Activated naive CD8-positive, alpha-beta T cell treated with anti-CD3 and anti-CD28 coated beads for 36 hours (primary cell): ENCODE data around the gene CARD19. TPM values are rescaled to one million over a fixed set of nuclear protein-coding genes. Genes with fewer than 3 reads are reported as not detected.
A peak's percentile ranks its signal among the peaks of the same experiment; 100 is the strongest.
"Not testable (repeated sequence)": the region's sequence is repeated elsewhere in the genome, so short reads cannot be mapped to it uniquely, and the experiment has no call there.

ENCODE experiments used
- DNase-seq: peaks from one replicate; pipeline ENCODE4 v3.0.0; 2021
- H3K27ac Mint-ChIP-seq: one replicate; pipeline ENCODE4 v1.8.0; 2022; ENCODE audit warnings: mild to moderate bottlenecking, moderate library complexity, mixed read lengths
- H3K27me3 Mint-ChIP-seq: one replicate; pipeline ENCODE4 v1.8.0; 2022; ENCODE audit warnings: mild to moderate bottlenecking, mixed read lengths
- H3K36me3 Mint-ChIP-seq: one replicate; pipeline ENCODE4 v1.8.0; 2021; ENCODE audit warnings: mild to moderate bottlenecking, mixed read lengths
- H3K4me1 Mint-ChIP-seq: one replicate; pipeline ENCODE4 v1.8.0; 2021; ENCODE audit warnings: mixed read lengths
- H3K4me3 Mint-ChIP-seq: one replicate; pipeline ENCODE4 v1.8.0; 2022; ENCODE audit warnings: mild to moderate bottlenecking, moderate library complexity, mixed read lengths
- H3K9me3 Mint-ChIP-seq: one replicate; pipeline ENCODE4 v1.8.0; 2022; ENCODE audit warnings: mixed read lengths
- total RNA-seq, 2 experiments: library from RNA; stranded (reverse); gene quantifications; one replicate each; pipeline ENCODE4 v1.2.3, GENCODE V29; 2021

The CARD19 gene
- total RNA-seq, 2 experiments from 2014 or later: 36.5 to 38.6 TPM

DNA sequence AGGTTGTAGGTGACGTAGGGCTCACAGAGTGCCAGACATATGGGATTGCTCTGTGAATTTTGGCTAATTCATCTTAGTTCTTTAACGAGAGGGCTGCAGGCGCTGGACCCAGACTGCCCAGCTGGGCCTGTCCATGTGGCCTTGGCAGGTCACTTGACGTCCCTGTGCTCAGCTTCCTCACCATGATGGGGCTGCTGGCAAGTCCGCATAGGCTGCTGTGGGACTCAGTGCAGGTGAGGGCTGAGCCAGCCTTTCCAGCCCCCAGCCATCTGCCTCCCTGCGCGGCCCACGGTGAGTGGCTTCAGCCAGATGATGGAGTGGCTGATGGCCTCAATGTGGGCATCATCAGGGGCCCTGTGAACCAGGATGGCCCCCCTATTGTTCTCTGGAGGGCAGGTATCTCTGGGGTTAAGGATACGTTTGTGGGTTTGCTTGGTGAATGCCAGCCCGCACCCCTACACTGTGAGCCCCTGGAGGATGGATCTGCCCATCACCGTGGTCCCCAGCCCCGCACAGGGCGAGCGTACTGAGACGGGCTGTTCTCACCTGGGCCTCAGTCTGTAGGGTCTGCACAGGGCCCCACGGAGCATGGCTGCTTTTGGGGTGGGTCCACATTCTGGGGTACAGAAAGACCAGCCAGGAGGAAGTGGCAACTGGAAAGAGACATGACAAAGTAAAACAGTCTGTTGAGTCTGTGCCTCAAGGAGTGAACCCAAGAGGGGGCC lies 3.7 kb downstream of the CARD19 start:
- Mint-ChIP-seq H3K4me1 (peaks cover 48% of the 10 kb centered on the region), H3K4me3 (peak overlapping the region; percentile 14), H3K27me3 (no peaks in the 10 kb centered on the region), H3K9me3 (peaks cover 15% of the 10 kb centered on the region), H3K27ac (no peak overlapping the region), H3K36me3 (peaks cover 30% of the 10 kb centered on the region)
- no peak for DNase-seq

DNA sequence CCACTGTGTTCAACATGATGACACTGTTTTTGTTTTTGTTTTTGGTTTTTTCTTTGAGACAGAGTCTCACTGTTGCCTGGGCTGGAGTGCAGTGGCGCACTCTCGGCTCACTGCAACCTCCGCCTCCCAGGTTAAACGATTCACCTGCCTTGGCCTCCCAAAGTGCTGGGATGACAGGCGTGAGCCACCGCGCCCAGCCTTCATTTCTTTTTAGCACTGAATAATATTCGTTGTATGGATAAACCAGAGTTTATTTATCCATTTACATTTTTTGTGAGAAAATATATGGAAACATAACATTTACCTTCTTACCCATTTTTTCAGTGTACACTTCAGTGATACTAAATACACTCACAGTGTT lies 4.2 kb downstream of the CARD19 start:
- Mint-ChIP-seq H3K36me3 (peaks cover 35% of the 10 kb centered on the region), H3K27me3 (no peaks in the 10 kb centered on the region), H3K4me1 (peaks cover 45% of the 10 kb centered on the region), H3K27ac (no peak overlapping the region), H3K4me3 (no peak overlapping the region), H3K9me3 (peaks cover 17% of the 10 kb centered on the region)
- DNase-seq: no peak

DNA sequence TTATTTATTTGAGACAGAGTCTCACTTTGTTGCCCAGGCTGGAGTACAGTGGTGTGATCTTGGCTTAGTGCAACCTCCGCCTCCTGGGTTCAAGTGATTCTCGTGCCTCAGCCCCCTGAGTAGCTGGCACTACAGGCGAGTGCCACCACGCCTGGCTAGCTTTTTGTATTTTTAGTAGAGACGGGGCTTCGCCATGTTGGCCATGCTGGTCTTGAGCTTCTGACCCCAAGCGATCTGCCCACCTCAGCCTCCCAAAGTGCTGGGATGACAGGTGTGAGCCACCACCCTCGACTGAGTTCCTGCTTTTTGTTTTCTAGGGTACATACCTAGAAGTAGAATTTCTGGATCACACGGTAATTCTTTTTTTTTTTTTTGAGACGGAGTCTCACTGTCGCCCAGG lies 5.1 kb downstream of the CARD19 start:
- Mint-ChIP-seq H3K4me1 (peaks cover 49% of the 10 kb centered on the region), H3K9me3 (peaks cover 17% of the 10 kb centered on the region), H3K36me3 (peaks cover 37% of the 10 kb centered on the region)
- not testable (repeated sequence) for H3K4me3 Mint-ChIP-seq, H3K27me3 Mint-ChIP-seq, DNase-seq, H3K27ac Mint-ChIP-seq

DNA sequence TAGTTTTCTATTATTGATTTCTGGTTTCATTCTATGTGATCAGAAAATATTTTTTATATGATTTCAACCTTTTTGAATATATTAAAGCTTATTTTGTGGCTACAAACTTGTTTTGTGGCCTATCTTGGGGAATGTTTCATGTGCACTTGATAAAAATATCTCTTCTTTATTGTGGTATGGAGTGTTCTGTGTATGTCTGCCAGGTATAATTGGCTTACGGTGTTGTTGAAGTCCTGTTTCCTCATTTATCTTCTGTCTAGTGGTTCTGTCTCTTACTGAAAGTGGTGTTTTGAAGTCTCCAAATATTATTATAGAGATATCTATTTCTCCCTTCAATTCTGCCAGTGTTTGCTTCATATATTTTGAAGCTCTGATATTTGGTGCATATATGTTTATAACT lies 9.6 kb downstream of the CARD19 start:
- Mint-ChIP-seq H3K4me3 (no peak overlapping the region), H3K9me3 (peaks cover 15% of the 10 kb centered on the region), H3K27me3 (no peaks in the 10 kb centered on the region), H3K27ac (no peak overlapping the region), H3K4me1 (peaks cover 46% of the 10 kb centered on the region), H3K36me3 (peaks cover 37% of the 10 kb centered on the region)
- DNase-seq: no peak

DNA sequence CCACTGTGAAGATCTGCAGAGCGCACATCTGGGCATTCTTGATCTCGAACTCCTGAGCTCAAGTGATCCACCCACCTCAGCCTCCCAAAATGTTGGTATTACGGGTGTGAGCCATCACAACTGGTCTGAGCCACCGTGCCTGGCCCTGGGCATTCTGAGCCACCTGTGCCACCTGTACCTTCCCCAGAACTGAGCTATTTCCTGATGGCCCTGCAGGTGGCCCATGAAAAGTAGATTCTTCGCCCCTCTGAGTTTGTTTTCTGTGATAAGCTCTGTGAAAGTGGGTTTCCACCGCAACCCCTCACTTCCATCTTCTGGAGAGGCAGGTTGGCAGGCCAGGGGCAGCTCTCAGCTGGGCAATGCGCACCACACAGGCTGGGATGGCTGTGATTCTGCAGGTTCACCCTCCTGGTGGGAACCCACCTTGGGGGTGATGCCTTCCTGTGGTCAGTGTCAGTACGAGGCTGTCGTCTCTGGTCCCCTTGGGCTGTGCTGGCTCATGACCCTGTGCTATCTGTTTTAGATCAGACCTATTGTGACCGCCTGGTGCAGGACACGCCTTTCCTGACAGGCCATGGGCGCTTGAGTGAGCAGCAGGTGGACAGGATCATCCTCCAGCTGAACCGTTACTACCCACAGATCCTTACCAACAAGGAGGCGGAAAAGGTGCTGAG lies 11.3 kb downstream of the CARD19 start:
- H3K27ac Mint-ChIP-seq: no peak overlapping the region
- peaks cover 13% of the 10 kb centered on the region for H3K9me3 Mint-ChIP-seq
- peaks cover 30% of the 10 kb centered on the region for H3K36me3 Mint-ChIP-seq
- H3K4me1 Mint-ChIP-seq: peaks cover 40% of the 10 kb centered on the region
- H3K27me3 Mint-ChIP-seq: no peaks in the 10 kb centered on the region
- no peak overlapping the region for H3K4me3 Mint-ChIP-seq
- no peak for DNase-seq

DNA sequence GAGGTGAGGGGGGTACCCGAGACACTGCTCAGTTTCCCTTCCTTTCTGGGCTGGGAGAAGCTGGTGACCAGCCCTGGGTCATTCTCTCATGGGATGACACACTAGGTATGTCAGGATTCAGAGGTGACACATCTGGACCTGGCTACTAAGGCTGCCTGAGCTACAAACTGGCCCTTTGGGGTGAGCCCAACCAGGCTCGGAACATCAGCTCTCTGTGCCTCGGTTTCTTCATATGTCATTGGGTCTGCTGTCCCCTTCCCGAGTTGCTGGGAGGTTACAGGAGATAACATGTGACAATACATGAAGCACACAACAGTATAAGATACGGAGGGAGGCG lies 11.8 kb downstream of the CARD19 start:
- Mint-ChIP-seq H3K36me3 (peaks cover 27% of the 10 kb centered on the region), H3K9me3 (peaks cover 13% of the 10 kb centered on the region), H3K4me1 (peaks cover 37% of the 10 kb centered on the region), H3K27me3 (no peaks in the 10 kb centered on the region), H3K4me3 (no peak overlapping the region), H3K27ac (no peak overlapping the region)
- no peak for DNase-seq

DNA sequence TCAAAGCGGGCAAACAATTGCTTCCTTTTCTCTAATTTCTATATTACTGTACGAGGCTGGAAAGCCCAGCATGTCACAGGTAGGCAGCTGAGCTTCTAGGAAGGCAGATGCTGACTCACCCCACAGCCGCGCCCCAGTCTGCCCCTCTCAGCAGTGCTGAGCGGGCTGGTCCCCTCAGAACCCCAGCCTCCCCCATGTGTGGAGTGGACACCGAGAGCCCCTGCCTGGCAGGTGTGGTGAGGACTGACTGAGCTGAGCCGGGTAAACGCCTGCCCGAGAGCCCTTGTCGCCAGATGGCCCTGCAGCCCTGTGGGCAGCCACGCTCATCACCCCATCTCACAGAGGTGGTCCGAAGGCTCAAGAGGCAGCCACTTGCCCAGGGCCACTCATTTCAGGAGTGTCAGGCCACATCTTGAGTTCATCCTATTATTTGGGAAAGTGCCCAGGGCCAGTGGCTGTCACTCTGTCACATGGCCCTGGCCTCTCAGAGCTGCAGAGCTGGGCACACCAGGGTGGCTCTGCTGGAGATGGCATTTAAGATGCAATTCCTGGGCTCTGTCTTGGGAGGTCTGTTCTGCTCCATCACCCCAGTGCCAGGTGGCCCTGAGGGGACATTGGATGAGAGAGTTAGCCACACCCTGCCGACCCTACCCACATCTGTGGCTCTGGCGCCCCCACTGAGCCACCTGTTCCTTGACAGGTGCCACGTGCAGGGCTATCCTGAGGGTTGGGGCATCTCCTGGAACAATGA lies 12.4 kb downstream of the CARD19 start:
- peaks cover 35% of the 10 kb centered on the region for H3K4me1 Mint-ChIP-seq

DNA sequence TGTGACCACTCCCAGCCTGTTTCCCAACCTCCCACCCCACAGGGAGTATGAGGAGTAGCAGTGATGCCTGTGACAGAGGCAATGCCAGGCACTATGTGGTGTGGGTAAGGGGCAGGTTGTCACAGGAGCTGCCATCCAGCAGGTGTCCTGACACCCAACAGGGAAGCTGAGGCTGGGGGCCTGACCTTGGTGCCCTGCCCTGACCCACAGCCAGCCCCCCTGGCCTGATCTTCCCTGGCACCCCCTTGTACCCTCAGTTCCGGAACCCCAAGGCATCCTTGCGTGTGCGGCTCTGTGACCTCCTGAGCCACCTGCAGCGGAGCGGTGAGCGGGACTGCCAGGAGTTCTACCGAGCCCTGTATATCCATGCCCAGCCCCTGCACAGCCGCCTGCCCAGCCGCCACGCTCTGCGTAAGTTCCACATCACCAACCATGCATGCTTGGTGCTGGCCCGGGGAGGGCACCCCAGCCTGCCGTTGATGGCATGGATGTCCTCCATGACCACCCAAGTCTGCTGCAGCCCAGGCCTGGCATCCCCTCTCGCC lies 14.4 kb downstream of the CARD19 start:
- Mint-ChIP-seq H3K36me3 (peaks cover 9% of the 10 kb centered on the region), H3K4me1 (peaks cover 37% of the 10 kb centered on the region), H3K9me3 (no peaks in the 10 kb centered on the region), H3K27me3 (no peaks in the 10 kb centered on the region), H3K4me3 (no peak overlapping the region), H3K27ac (no peak overlapping the region)
- no peak for DNase-seq

More for the DNA sequence above, 12.4 kb downstream of the CARD19 start:
- H3K36me3 Mint-ChIP-seq: peaks cover 24% of the 10 kb centered on the region
- H3K4me3 Mint-ChIP-seq: no peak overlapping the region
- peaks cover 12% of the 10 kb centered on the region for H3K9me3 Mint-ChIP-seq
- H3K27ac Mint-ChIP-seq: no peak overlapping the region
- DNase-seq: peak; percentile 42
- no peaks in the 10 kb centered on the region for H3K27me3 Mint-ChIP-seq

DNA sequence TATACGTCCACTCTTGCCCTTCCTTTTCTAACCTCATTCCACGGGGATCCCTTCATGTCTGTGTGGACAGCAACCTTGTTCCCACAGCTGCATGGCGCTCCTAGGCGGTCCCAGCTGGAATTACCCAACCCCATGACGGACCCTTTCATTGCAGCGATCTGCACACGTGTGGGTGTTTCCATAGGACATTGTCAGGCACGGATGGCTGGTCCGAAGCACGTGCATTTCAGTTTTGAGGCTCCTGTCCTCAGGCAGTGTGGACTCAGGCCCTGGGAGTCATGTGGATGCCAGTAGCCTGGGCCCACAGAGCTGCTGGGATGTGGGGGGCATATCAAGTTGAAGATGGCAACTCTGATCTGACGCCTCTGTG lies 15.0 kb downstream of the CARD19 start:
- H3K9me3 Mint-ChIP-seq: no peaks in the 10 kb centered on the region
- H3K27ac Mint-ChIP-seq: no peak overlapping the region
- DNase-seq: no peak
- H3K4me1 Mint-ChIP-seq: peaks cover 34% of the 10 kb centered on the region
- H3K27me3 Mint-ChIP-seq: no peaks in the 10 kb centered on the region
- no peak overlapping the region for H3K4me3 Mint-ChIP-seq
- peaks cover 7% of the 10 kb centered on the region for H3K36me3 Mint-ChIP-seq

DNA sequence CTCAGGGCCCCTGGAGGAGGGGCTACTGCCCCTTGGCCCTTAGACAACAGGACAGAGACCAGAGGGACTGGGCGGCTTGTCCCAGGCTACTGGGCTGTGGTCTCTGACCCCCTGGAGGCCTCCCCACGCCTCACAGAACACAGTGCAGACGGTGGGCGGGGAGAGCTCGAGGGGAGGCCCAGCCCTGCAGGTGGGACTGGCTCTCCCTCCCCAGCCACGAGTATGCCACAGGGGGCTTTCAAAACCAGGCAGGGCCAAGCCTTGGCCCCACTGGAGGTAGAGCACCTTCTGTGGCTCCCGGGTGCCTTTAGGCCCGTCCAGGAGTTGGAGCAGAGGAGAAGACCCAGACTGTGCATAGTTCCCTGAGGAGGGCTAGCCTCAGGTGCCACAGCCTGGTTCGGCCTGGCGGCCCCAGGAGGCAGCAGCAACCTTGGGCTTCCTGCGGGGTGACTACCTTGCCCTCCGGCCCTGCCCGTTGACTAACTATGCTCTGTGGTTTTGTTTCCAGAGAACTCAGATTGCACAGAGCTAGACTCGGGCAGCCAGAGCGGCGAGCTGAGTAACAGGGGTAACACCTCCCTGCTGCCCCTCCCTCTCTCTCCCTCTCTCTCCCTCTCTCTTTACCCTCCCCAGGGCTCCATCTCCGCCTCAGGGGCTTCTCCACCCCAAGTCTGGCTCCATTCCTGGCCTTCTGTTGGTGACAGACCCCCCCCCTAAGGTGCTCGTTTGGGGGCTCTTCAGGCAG lies 15.5 kb downstream of the CARD19 start:
- Mint-ChIP-seq H3K27me3 (no peaks in the 10 kb centered on the region), H3K4me1 (peaks cover 31% of the 10 kb centered on the region), H3K4me3 (no peak overlapping the region), H3K9me3 (no peaks in the 10 kb centered on the region), H3K27ac (no peak overlapping the region), H3K36me3 (peaks cover 7% of the 10 kb centered on the region)
- DNase-seq: no peak

DNA sequence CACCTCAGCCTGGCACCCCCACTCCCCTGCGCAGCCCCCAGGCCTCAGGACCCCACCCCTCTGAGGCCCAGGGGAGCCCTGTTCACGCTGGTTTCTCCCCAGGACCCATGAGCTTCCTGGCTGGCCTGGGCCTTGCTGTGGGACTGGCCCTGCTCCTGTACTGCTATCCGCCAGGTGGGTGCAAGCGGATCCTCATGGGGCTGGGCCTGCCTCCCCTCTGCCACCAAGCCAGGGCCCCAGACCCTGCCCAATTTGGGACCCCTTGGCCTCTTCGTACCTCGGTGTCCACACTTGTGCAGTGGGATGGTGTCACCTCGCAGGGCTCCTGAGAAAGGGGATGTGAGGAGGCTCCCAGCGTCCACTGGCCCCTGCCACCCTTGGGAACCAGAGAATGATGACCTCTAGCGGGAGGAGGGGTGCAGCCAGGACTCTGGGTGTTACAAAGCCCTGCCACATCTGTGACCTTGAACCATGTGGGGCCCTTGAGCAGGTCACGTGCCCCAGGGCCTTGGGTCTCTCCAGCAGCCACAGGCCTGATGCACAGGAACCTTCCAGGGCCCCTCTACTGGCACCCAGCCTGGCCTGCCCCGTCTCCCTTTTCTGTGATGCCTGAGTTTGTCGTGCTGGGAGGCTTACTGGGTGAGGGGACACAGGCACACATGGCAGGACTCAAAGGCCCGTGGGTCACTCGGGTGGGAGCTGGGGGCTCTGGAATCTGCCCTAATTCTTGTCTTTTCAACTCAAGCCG lies 16.3 kb downstream of the CARD19 start:
- no peaks in the 10 kb centered on the region for H3K9me3 Mint-ChIP-seq
- H3K4me3 Mint-ChIP-seq: no peak overlapping the region
- H3K27ac Mint-ChIP-seq: no peak overlapping the region
- DNase-seq: no peak
- peaks cover 7% of the 10 kb centered on the region for H3K36me3 Mint-ChIP-seq
- H3K27me3 Mint-ChIP-seq: no peaks in the 10 kb centered on the region
- H3K4me1 Mint-ChIP-seq: peaks cover 23% of the 10 kb centered on the region

DNA sequence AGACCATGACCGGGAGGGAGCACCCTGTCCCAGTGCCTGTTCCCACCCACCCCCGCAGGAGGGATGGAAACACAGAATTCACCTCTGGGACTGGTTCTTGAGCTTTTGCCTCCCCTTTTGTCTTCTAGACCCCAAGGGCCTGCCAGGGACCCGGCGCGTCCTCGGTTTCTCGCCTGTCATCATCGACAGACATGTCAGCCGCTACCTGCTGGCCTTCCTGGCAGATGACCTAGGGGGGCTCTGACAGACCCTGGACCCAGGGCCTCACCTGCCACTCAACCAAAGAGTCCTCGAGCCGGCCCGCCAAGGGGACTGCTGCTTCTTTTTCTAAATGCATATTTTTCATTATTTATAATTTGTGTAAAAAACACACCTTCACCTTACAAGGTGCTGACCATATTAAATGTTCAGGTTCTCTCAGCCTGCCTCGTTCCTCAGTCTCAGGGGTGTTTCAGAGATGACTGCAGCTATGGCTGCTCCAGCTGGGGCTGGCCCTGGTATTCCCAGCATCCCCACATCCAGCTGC lies 16.9 kb downstream of the CARD19 start:
- H3K27me3 Mint-ChIP-seq: no peaks in the 10 kb centered on the region
- no peak overlapping the region for H3K4me3 Mint-ChIP-seq
- peaks cover 7% of the 10 kb centered on the region for H3K36me3 Mint-ChIP-seq
- DNase-seq: no peak
- H3K9me3 Mint-ChIP-seq: no peaks in the 10 kb centered on the region
- H3K4me1 Mint-ChIP-seq: peaks cover 19% of the 10 kb centered on the region
- no peak overlapping the region for H3K27ac Mint-ChIP-seq

DNA sequence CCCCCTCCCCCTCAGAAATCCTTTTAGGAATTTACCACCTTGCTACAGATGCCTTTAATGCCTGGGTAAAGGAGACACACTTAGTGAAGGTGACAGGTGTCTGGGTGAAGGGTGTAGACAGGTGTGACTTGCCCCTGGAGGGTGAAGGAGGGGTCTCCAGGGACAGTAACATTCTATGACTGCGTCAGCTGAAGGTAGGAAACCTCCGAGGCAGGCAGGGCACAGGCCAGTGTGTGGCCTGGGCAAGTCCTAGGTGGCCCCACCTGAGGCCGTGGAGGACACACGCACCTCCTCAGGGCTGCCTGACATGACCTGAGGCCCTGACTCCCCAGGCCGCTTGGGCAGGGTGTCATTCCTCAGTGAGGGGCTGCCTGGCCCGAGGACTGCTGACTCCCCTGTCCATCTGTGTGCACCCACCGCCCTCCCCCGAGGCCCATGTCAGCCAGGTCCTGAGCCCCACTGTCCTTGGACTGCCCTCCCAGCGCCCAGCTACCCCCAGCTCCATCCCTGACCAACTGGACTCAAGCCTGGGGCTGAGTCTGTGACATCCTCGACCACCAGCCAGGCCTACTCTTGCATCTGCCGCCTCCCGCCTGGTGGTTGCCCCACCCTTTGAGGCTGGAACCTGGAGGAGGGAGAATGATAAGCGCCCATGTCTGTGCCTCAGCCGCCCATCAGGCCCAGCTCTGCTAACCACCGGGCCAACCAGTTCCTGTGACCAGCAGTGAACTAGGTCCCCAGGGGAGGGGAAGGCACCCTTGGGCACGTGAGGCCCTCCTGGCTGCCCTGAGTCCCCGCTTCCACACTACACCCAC lies 18.4 kb downstream of the CARD19 start:
- no peaks in the 10 kb centered on the region for H3K9me3 Mint-ChIP-seq
- no peak overlapping the region for H3K4me3 Mint-ChIP-seq
- no peaks in the 10 kb centered on the region for H3K27me3 Mint-ChIP-seq
- peaks cover 3% of the 10 kb centered on the region for H3K36me3 Mint-ChIP-seq
- no peak for DNase-seq
- no peak overlapping the region for H3K27ac Mint-ChIP-seq
- peaks cover 5% of the 10 kb centered on the region for H3K4me1 Mint-ChIP-seq
